Tibial nerve (tissue), 4 donors: ENCODE measurements around the gene OR10A5.

Source experiments
- EP300 ChIP-seq, 2 donors: sonication (generic); formaldehyde crosslinking; IDR thresholded peaks; one replicate each; pipeline ENCODE4 v1.6.1; 2017; ENCODE audit warnings: antibody characterized with exemption in 2 of 2, mild to moderate bottlenecking in 1 of 2
- POLR2A ChIP-seq, 2 donors: fragments of 450-650 bp; IDR thresholded peaks; one replicate each; pipeline ENCODE4 v1.6.1; 2017; ENCODE audit warnings: antibody characterized with exemption in 2 of 2, mild to moderate bottlenecking in 2 of 2, moderate library complexity in 2 of 2
- TF ChIP-seq, protein P1 (sequence below), 5 experiments: fragments of 200-600 bp in 3 of 5; fragments of 450-650 bp in 2 of 5; sonication (generic) in 3 of 5; IDR thresholded peaks; one replicate each; pipeline ENCODE4 v1.5.1; 2016 to 2019; ENCODE audit warnings: antibody characterized with exemption in 5 of 5, mild to moderate bottlenecking in 3 of 5, moderate library complexity in 2 of 5

DNA sequence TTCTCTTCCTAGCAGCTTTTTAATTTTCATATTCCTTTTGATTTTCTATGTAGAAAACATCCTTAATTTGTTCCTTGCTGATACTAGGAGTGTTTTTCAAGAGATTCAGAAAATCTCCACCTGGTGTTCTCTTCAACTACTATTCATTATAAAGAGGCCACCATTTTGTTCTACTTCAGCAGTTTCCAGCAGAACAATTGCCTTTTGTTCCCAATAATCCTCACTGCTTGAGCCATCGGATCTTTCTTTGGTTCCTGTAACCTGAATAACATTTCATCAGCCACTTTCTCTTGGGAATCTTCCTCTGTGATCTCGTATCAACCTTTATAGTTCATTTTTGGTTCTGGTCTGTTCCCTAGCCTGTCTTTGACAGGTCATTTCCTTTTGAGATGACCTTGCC is 1.8 kb upstream of the OR10A5 start:
- TF ChIP-seq, protein P1, sequence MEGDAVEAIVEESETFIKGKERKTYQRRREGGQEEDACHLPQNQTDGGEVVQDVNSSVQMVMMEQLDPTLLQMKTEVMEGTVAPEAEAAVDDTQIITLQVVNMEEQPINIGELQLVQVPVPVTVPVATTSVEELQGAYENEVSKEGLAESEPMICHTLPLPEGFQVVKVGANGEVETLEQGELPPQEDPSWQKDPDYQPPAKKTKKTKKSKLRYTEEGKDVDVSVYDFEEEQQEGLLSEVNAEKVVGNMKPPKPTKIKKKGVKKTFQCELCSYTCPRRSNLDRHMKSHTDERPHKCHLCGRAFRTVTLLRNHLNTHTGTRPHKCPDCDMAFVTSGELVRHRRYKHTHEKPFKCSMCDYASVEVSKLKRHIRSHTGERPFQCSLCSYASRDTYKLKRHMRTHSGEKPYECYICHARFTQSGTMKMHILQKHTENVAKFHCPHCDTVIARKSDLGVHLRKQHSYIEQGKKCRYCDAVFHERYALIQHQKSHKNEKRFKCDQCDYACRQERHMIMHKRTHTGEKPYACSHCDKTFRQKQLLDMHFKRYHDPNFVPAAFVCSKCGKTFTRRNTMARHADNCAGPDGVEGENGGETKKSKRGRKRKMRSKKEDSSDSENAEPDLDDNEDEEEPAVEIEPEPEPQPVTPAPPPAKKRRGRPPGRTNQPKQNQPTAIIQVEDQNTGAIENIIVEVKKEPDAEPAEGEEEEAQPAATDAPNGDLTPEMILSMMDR (IDR thresholded peaks at IDR 0.05) = no peak
- TF ChIP-seq EP300 (IDR thresholded peaks at IDR 0.05) (no peak), POLR2A (IDR thresholded peaks at IDR 0.05) (no peak)
